HL-60 (cell line): ENCODE data around the gene OR2AK2.

Experiments
- DNase-seq, 2 experiments: peaks; one replicate each; pipeline ENCODE4 v3.0.0-alpha.2; 2010 to 2020; ENCODE audit warnings: low read depth in 1 of 2, low spot score in 1 of 2
- H3K27ac ChIP-seq: fragments of 250-450 bp; sonication (Bioruptor Pico); replicated peaks from 2 replicates; pipeline ENCODE4 v1.5.1; 2020; ENCODE audit warnings: mild to moderate bottlenecking, moderate library complexity
- H3K27me3 ChIP-seq: fragments of 250-450 bp; sonication (Bioruptor Pico); 2 replicates; pipeline ENCODE4 v1.5.1; 2021; ENCODE audit warnings: mild to moderate bottlenecking, moderate library complexity; ENCODE audit not compliant: insufficient read depth, poor library complexity, severe bottlenecking
- H3K4me3 ChIP-seq: replicated peaks from 2 replicates; pipeline ENCODE4 v1.5.1; 2011; ENCODE audit warnings: mild to moderate bottlenecking, control low read depth, low read length; ENCODE audit not compliant: insufficient read depth
- GABPA ChIP-seq: IDR thresholded peaks from 2 replicates; pipeline ENCODE4 v1.6.1; 2012; ENCODE audit warnings: low read depth
- POLR2AphosphoS5 ChIP-seq: IDR thresholded peaks from 2 replicates; pipeline ENCODE4 v1.6.1; 2012; ENCODE audit warnings: low read depth
- SPI1 ChIP-seq: IDR thresholded peaks from 2 replicates; pipeline ENCODE4 v1.6.1; 2012; ENCODE audit warnings: low read depth, mild to moderate bottlenecking, borderline replicate concordance
- TF ChIP-seq, protein P1 (sequence below): IDR thresholded peaks from one replicate; pipeline ENCODE4 v1.5.1; 2011; ENCODE audit warnings: low read length, control low read depth, inconsistent platforms; ENCODE audit not compliant: insufficient read depth
- TF ChIP-seq, protein P2 (sequence below): IDR thresholded peaks from 2 replicates; pipeline ENCODE4 v1.6.1; 2012; ENCODE audit warnings: low read depth; ENCODE audit not compliant: insufficient replicate concordance

Gene OR2AK2

DNA sequence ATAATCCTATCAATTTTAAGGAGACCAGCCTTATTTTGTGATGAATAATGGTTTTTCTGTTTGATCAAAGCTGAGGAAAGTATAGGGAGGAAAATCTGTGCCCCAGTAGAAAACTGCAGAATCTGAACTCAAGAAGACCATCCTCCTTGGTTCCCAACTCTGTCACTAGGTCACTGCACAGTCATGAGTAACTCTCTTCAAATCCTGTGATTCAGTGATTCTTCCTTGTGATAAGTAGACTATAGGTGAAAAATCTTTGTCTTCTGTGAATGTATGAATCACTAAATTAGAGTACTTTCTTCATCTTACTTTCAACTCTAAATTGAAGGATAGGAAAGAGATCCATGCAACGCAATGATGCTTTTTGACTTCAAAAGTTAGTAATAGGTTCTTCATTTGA lies 35.1 kb downstream of the OR2AK2 start:
- no peak for DNase-seq
- Histone ChIP-seq H3K4me3 (no peak overlapping the region), H3K27me3 (no peaks in the 10 kb centered on the region), H3K27ac (no peak overlapping the region)
- TF ChIP-seq, protein P1, sequence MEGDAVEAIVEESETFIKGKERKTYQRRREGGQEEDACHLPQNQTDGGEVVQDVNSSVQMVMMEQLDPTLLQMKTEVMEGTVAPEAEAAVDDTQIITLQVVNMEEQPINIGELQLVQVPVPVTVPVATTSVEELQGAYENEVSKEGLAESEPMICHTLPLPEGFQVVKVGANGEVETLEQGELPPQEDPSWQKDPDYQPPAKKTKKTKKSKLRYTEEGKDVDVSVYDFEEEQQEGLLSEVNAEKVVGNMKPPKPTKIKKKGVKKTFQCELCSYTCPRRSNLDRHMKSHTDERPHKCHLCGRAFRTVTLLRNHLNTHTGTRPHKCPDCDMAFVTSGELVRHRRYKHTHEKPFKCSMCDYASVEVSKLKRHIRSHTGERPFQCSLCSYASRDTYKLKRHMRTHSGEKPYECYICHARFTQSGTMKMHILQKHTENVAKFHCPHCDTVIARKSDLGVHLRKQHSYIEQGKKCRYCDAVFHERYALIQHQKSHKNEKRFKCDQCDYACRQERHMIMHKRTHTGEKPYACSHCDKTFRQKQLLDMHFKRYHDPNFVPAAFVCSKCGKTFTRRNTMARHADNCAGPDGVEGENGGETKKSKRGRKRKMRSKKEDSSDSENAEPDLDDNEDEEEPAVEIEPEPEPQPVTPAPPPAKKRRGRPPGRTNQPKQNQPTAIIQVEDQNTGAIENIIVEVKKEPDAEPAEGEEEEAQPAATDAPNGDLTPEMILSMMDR, result no peak
- no peak for TF ChIP-seq GABPA
- no peak for TF ChIP-seq SPI1
- TF ChIP-seq POLR2AphosphoS5, result no peak
- TF ChIP-seq, protein P2, sequence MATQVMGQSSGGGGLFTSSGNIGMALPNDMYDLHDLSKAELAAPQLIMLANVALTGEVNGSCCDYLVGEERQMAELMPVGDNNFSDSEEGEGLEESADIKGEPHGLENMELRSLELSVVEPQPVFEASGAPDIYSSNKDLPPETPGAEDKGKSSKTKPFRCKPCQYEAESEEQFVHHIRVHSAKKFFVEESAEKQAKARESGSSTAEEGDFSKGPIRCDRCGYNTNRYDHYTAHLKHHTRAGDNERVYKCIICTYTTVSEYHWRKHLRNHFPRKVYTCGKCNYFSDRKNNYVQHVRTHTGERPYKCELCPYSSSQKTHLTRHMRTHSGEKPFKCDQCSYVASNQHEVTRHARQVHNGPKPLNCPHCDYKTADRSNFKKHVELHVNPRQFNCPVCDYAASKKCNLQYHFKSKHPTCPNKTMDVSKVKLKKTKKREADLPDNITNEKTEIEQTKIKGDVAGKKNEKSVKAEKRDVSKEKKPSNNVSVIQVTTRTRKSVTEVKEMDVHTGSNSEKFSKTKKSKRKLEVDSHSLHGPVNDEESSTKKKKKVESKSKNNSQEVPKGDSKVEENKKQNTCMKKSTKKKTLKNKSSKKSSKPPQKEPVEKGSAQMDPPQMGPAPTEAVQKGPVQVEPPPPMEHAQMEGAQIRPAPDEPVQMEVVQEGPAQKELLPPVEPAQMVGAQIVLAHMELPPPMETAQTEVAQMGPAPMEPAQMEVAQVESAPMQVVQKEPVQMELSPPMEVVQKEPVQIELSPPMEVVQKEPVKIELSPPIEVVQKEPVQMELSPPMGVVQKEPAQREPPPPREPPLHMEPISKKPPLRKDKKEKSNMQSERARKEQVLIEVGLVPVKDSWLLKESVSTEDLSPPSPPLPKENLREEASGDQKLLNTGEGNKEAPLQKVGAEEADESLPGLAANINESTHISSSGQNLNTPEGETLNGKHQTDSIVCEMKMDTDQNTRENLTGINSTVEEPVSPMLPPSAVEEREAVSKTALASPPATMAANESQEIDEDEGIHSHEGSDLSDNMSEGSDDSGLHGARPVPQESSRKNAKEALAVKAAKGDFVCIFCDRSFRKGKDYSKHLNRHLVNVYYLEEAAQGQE, result no peak

DNA sequence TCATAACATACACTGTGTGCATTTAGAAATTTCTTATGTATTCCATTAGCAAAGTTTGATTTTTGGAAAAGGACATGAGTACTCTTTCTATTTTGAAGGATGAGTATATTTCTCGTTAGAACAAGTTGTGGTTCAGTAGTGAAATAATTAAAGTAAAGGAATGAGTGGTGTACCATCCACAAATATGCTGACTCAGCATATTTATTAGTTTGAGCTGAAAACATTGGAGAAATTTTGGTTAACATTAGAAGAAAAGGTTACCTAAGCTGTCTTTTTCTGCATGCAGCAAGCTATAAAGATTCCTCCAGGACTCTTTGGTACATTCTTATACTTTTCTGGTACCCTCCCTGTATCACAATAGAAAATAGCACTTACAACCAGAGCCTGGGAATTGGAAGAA lies 42.7 kb downstream of the OR2AK2 start:
- TF ChIP-seq, protein P2, result no peak
- TF ChIP-seq, protein P1, result no peak
- TF ChIP-seq POLR2AphosphoS5, result no peak
- TF ChIP-seq SPI1, result no peak
- no peak for TF ChIP-seq GABPA
- H3K27ac ChIP-seq, result no peak overlapping the region
- no peak for DNase-seq
- H3K4me3 ChIP-seq, result no peak overlapping the region
- H3K27me3 ChIP-seq, result no peaks in the 10 kb centered on the region

DNA sequence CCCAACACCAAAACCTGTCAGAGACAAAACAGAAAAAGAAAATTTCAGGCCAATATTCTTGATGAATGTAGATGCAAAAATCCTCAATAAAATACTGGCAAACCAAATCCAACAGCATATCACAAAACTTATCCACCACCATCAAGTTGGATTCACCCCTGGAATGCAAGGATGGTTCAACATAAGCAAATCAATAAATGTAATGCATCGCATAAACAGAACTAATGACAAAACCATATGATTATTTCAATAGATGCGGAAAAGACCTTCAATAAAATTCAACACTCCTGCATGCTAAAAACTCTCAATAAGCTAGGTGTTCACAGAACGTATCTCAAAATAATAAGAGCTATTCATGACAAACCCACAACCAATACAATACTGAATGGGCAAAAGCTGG lies 44.6 kb downstream of the OR2AK2 start:
- no peak for TF ChIP-seq GABPA
- TF ChIP-seq, protein P1, result no peak
- no peak for TF ChIP-seq POLR2AphosphoS5
- TF ChIP-seq SPI1, result no peak
- TF ChIP-seq, protein P2, result no peak
- Histone ChIP-seq H3K4me3 (no peak overlapping the region), H3K27me3 (no peaks in the 10 kb centered on the region), H3K27ac (no peak overlapping the region)
- DNase-seq, result no peak
